Stomach smooth muscle (tissue), 2 donors: ENCODE measurements around the gene NCAPG.

Experiments used
- H3K27ac ChIP-seq: one replicate; pipeline ENCODE4 v1.7.0; 2013; ENCODE audit warnings: mild to moderate bottlenecking, low read length, inconsistent platforms
- H3K27me3 ChIP-seq, 2 donors: one replicate each; pipeline ENCODE4 v1.7.0; 2013; ENCODE audit warnings: low read length in 2 of 2; ENCODE audit not compliant: insufficient read depth in 2 of 2, control insufficient read depth in 1 of 2
- H3K36me3 ChIP-seq, 2 donors: one replicate each; pipeline ENCODE4 v1.7.0; 2013; ENCODE audit warnings: low read length in 2 of 2; ENCODE audit not compliant: control insufficient read depth in 2 of 2, insufficient read depth in 2 of 2
- H3K4me1 ChIP-seq: one replicate; pipeline ENCODE4 v1.7.0; 2013; ENCODE audit warnings: low read length; ENCODE audit not compliant: control insufficient read depth, insufficient read depth
- H3K4me3 ChIP-seq, 2 donors: one replicate each; pipeline ENCODE4 v1.7.0; 2013; ENCODE audit warnings: low read length in 2 of 2
- H3K9ac ChIP-seq, 2 donors: one replicate each; pipeline ENCODE4 v1.7.0; 2013; ENCODE audit warnings: low read length in 2 of 2, mild to moderate bottlenecking in 1 of 2
- H3K9me3 ChIP-seq, 2 donors: one replicate each; pipeline ENCODE4 v1.7.0; 2013; ENCODE audit warnings: low read length in 2 of 2; ENCODE audit not compliant: control insufficient read depth in 2 of 2
- donor health status: healthy.
- donor health status: Pancreatic carcinoma.

NCAPG gene

DNA sequence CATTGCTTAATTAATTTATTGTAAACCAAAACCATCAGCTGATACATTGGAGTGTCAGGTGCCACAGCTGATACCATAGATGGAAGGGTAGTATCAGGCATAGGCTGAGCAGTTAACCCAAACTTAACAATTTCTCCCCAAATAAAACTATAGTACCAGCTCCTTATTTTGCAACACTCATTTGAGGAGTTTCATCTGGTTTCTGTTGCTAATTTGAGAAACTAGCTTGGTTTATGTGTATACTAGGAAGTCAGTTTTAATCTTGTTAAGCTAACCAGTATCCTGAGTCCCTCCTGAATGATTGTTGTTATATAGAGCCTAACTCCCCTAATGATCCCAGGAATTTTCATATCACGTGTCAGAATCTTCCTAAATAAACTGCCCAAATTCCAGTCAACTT, 13.0 kb upstream of the NCAPG start:
- no peaks in the 10 kb centered on the region for H3K4me1 ChIP-seq
- H3K27me3 ChIP-seq, result no peaks in the 10 kb centered on the region
- H3K36me3 ChIP-seq, result peaks cover 6 to 9% of the 10 kb centered on the region in 2 donors

DNA sequence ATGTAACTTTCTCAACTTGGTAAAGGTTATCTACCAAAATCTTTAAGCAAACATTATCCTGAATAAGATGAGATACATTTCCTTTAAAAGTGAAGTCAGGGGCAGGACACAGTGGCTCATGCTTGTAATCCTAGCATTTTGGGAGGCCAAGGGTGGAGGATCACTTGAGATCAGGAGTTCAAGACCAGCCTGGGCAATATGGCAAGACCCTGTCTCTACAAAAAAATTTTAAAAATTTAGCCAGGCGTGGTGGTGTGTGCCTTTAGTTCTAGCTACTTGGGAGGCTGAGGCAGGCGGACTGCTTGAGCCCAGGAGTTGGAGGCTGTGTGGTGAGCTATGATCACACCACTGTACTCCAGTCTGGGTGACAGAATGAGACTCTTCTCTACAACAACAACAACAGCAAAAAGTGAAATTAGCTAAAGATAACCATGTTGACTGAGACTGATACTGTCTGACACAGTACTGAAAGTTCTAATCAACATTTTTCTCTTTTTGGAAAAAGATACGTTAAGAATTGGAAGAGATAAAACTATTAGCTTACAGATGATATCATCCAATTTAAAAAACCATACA, 5.1 kb upstream of the NCAPG start:
- Histone ChIP-seq H3K4me1 (peaks cover 3% of the 10 kb centered on the region), H3K9ac (no peak overlapping the region), H3K27ac (no peak overlapping the region), H3K36me3 (peaks cover 21 to 22% of the 10 kb centered on the region in 2 donors), H3K9me3 (no peaks in the 10 kb centered on the region), H3K4me3 (no peak overlapping the region), H3K27me3 (no peaks in the 10 kb centered on the region)

More for the DNA sequence above, 13.0 kb upstream of the NCAPG start:
- no peak overlapping the region for H3K4me3 ChIP-seq
- H3K9me3 ChIP-seq, result no peaks in the 10 kb centered on the region
- H3K9ac ChIP-seq, result no peak overlapping the region
- H3K27ac ChIP-seq, result no peak overlapping the region

DNA sequence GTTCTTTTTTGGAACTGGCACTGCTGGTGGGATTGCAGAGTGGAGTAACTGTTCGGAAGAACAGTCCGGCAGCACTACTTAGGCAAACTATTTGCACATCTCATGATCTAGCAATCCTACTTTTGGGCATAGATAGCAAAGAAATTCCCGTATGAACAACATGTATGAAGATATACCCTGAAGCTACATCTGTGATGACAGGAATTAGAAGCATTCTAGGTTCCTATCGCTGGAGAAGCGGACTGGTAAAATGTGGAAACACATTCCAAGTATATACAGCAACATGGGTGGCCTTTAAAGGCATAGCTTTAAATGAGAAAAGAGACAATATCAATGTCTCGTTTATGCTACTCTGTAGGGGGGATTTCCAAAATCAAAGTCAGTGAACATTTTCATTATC, 3.3 kb upstream of the NCAPG start:
- H3K9ac ChIP-seq, result peak overlapping the region in 1 of 2 donors; percentile 22
- peaks cover 8% of the 10 kb centered on the region for H3K4me1 ChIP-seq
- H3K9me3 ChIP-seq, result no peaks in the 10 kb centered on the region
- no peak overlapping the region for H3K27ac ChIP-seq
- peak overlapping the region; percentile 27 to 59 for H3K4me3 ChIP-seq
- peaks cover 18 to 21% of the 10 kb centered on the region in 2 donors for H3K36me3 ChIP-seq
- no peaks in the 10 kb centered on the region for H3K27me3 ChIP-seq

DNA sequence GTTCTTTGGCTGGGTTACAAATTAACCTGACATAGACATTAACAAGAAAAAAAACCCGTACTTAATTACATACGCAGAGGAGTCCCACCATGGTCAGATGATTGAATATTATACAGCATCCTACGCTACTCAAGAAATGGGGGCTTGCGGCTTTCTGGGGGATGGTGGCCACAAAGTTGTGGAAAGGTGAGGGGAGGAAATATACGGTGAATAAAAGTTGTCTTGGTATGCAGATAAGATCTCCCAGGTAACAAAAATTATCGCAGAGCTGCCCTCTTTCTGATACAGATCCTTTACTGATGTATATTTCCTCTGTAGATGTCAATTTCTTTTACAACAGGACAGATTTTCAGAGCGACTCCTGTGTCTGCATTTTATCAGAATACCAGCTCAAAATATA, 1.1 kb upstream of the NCAPG start:
- Histone ChIP-seq H3K27me3 (no peaks in the 10 kb centered on the region), H3K36me3 (peaks cover 0 to 1% of the 10 kb centered on the region in 2 donors), H3K9ac (peak overlapping the region; percentile 96 to 97), H3K9me3 (no peaks in the 10 kb centered on the region), H3K4me1 (peaks cover 8% of the 10 kb centered on the region), H3K4me3 (peak overlapping the region; percentile 95 to 98), H3K27ac (peak overlapping the region; percentile 94)

DNA sequence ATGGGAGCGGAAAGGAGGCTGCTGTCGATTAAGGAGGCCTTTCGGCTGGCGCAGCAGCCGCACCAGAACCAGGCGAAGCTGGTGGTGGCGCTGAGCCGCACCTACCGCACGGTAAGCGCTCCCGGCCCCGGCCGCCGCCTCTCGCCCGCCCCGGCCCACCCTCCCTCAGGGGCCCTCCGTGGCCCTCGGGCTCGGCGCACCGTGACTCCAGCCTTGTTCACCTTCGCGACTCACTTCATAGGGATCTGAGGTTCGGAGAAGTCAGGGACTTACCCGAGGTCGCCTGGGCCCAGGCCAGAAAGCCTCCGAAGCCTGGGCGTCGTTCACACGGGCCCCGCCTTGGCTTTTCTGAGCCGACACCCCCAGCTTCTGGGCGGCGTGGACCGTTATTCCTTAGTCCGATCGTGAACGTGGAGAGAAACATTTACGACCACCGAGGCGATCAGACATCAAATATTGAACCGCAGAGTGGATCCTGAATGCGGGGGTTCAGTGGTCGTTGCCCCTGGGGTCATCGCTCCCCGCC, 362 bp downstream of the NCAPG start:
- peak overlapping the region; percentile 95 to 98 for H3K4me3 ChIP-seq
- H3K36me3 ChIP-seq, result no peaks in the 10 kb centered on the region
- H3K9me3 ChIP-seq, result no peaks in the 10 kb centered on the region
- H3K27ac ChIP-seq, result no peak overlapping the region
- H3K9ac ChIP-seq, result peak overlapping the region in 1 of 2 donors; percentile 96
- no peaks in the 10 kb centered on the region for H3K27me3 ChIP-seq
- peaks cover 8% of the 10 kb centered on the region for H3K4me1 ChIP-seq

DNA sequence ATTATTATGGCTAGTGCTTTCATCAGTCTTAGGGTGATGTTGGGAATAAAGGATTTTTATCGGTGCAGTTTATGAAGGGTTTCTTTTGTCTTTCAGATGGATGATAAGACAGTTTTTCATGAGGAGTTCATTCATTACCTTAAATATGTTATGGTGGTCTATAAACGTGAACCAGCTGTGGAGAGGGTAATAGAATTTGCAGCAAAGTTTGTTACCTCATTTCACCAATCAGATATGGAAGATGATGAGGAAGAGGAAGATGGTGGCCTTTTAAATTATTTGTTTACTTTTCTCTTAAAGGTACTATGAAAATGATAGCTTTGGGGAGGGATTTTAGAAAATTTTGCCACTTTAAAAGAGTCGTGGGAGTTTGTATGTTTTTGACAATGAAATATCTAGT, 1.3 kb downstream of the NCAPG start:
- Histone ChIP-seq H3K9me3 (no peaks in the 10 kb centered on the region), H3K4me1 (peaks cover 8% of the 10 kb centered on the region), H3K9ac (no peak overlapping the region), H3K4me3 (no peak overlapping the region), H3K27ac (no peak overlapping the region), H3K27me3 (no peaks in the 10 kb centered on the region), H3K36me3 (no peaks in the 10 kb centered on the region)

DNA sequence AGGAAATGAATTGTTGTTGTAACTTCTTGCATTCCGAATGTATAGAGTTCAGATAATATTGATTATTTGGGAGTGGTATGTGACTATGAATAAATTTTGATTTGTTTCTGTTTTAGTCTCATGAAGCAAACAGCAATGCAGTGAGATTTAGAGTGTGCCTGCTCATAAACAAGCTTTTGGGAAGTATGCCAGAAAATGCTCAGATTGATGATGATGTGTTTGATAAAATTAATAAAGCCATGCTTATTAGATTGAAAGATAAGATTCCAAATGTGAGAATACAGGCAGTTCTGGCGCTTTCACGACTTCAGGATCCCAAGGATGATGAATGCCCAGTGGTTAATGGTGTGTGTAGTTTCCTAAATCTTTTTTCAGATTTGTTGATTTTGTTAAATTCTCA, 2.0 kb downstream of the NCAPG start:
- H3K36me3 ChIP-seq, result no peaks in the 10 kb centered on the region
- no peaks in the 10 kb centered on the region for H3K27me3 ChIP-seq
- H3K9me3 ChIP-seq, result no peaks in the 10 kb centered on the region
- peaks cover 8% of the 10 kb centered on the region for H3K4me1 ChIP-seq
- no peak overlapping the region for H3K27ac ChIP-seq
- no peak overlapping the region for H3K9ac ChIP-seq
- H3K4me3 ChIP-seq, result no peak overlapping the region

DNA sequence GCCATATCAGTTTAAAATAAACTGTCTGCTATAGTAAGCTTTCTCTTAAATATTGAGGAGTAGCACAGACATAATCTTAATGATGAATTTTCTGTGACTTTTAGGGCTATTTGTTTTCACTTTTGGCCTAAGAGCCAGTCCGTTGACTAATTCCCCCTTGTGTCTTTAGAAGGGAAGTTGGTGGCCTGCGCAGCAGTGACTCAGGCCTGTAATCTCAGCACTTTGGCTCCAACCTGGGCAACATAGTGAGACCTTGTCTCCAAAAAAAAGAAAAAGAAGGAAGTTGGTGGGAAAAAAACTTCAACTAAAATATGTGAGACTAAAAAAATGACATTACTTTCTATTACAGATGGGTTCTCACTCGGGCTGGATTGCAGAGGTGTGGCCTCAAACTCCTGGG, 3.4 kb downstream of the NCAPG start:
- Histone ChIP-seq H3K27ac (no peak overlapping the region), H3K4me1 (peaks cover 5% of the 10 kb centered on the region), H3K36me3 (no peaks in the 10 kb centered on the region), H3K4me3 (no peak overlapping the region), H3K9me3 (no peaks in the 10 kb centered on the region), H3K27me3 (no peaks in the 10 kb centered on the region), H3K9ac (no peak overlapping the region)

DNA sequence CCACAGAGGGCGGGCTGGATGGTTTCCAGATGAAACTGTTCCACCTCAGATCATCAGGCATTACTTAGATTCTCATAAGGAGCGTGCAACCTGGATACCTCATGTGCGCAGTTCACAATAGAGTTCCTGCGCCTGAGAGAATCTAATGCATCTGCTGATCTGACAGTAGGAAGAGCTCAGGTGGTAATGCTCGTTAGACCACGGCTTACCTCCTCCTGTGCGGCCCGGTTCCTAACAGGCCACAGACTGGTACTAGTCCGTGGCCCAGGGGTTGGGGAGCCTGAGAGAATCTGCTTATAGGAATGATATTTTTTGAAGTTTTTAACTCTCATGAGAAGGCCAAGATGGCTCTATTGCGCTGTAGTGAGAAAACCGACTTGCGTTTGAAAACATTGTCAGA, 5.4 kb downstream of the NCAPG start:
- Histone ChIP-seq H3K9ac (no peak overlapping the region), H3K27me3 (no peaks in the 10 kb centered on the region), H3K27ac (no peak overlapping the region), H3K4me1 (peaks cover 2% of the 10 kb centered on the region), H3K4me3 (no peak overlapping the region), H3K9me3 (no peaks in the 10 kb centered on the region), H3K36me3 (no peaks in the 10 kb centered on the region)

DNA sequence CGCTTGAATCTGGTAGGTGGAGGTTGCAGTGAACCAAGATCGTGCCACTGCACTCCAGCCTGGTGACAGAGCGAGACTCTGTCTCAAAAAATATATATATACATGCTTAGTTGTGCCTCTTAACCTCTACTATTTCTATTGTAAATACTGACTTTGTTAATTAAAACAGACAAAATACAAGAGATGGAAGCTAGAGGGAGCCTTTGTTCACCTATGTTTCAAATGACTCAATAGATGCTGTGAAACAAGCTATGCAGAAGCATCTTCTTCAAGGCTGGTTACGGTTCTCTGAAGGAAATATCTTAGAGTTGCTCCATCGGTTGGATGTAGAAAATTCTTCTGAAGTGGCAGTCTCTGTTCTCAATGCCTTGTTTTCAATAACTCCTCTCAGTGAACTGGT, 6.2 kb downstream of the NCAPG start:
- H3K27ac ChIP-seq, result no peak overlapping the region
- no peak overlapping the region for H3K9ac ChIP-seq
- no peak overlapping the region for H3K4me3 ChIP-seq
- H3K4me1 ChIP-seq, result no peaks in the 10 kb centered on the region
- no peaks in the 10 kb centered on the region for H3K36me3 ChIP-seq
- H3K27me3 ChIP-seq, result no peaks in the 10 kb centered on the region
- no peaks in the 10 kb centered on the region for H3K9me3 ChIP-seq

DNA sequence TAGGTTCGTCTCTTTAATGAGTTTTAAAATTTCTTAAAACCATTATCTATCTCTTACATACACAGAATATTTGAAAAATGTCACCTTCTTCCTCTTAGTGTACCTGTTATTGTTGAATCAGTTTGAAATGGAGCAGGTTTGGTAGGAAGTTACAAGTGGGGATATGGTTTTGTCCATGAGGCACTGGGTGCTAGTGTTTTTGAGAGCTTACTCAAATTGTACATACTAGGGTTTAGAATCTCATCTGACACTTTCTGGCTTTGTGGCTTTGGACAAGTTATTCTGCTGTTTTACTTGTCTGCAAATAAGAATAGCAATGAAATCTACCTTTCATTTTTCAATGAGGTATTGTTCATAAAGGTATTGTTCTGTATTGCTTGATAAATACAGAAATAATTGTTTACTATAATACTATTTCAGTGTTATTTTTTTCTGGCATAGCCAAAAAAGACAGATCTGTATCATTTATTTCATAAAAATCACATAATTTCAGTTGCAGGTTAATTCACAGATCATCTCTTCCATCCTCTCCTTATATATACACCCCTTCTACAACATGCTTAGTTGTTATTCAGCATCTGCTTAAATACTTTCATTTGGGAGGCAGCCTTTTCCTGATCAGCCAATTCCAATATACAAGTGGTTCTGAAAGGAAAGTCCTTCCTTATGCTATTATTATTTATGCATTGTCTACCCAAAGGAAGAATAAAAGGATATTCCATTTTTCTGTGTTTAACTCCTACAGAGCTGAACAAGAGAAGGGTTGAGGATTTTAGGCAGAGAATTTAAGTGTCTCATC, 13.3 kb downstream of the NCAPG start:
- Histone ChIP-seq H3K27ac (no peak overlapping the region), H3K4me1 (no peaks in the 10 kb centered on the region), H3K36me3 (no peaks in the 10 kb centered on the region), H3K4me3 (no peak overlapping the region), H3K27me3 (no peaks in the 10 kb centered on the region), H3K9me3 (no peaks in the 10 kb centered on the region), H3K9ac (no peak overlapping the region)
